ENCODE measurements around the gene MUTYH. TPM values are rescaled to one million over a fixed set of nuclear protein-coding genes. Genes with fewer than 3 reads are reported as not detected.

MUTYH gene
- total RNA-seq, 1 donor from 2014 or later, result 61.9 TPM

DNA sequence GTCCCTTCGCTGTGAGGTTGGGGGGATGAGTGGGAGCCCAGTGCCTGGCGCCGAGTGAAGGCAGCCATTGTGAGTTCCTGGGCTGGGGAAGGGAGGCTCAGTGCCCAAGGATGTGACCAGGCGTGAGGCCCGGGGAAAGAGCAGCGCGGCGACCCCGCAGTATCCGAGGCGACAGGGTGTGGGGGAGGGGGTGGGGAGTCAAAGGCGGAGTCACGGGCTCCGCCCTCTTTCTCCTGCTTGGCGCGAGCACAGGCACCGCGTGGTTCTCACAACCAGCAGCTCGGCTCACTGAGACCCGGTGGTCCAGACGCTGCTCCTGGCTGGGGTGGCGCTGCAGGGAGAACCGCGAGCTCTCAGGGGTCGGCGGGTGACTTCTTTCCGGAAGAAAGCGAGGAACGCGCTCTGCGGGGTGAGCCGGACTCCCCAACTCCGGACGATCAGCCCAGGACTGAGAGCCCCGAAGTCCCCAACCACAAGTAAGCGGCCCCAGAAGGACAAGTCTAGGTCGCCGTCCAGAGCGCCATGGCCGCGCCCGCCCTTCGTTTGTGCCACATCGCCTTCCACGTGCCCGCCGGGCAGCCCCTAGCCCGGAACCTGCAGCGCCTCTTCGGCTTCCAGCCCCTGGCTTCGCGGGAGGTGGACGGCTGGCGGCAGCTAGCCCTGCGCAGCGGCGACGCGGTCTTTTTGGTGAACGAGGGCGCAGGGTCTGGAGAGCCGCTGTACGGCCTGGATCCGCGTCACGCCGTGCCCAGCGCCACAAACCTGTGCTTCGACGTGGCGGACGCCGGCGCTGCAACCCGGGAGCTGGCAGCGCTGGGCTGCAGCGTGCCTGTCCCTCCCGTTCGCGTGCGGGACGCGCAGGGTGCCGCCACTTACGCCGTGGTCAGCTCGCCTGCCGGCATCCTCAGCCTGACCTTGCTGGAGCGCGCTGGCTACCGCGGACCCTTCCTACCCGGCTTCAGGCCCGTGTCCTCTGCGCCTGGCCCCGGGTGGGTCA, 13.3 kb downstream of the MUTYH start, which contains the start of gene HPDL:
Gene HPDL (plus strand): TSS at position 269 of the 997 bp plus-strand sequence. CDS start 254 bp downstream, at position 523.
- Mint-ChIP-seq H3K36me3 (ENCODE audit: low read depth) (peaks cover 5% of the 10 kb centered on the region), H3K4me1 (peaks cover 39% of the 10 kb centered on the region), H3K9me3 (no peaks in the 10 kb centered on the region)

GRCh38 chr1:45325851-45326506, 14.3 kb downstream of the MUTYH start:
- peak overlapping the region; percentile 95 for H3K27ac Mint-ChIP-seq (ENCODE audit: unreplicated experiment)
- no peaks in the 10 kb centered on the region for H3K9me3 Mint-ChIP-seq
- no peak for TF ChIP-seq CTCF (conservative IDR thresholded peaks at IDR 0.05)
- DNase-seq (ENCODE audit: low read depth, low spot score), result no peak
- no peaks in the 10 kb centered on the region for H3K27me3 Mint-ChIP-seq (ENCODE audit: low read depth)
- H3K4me1 Mint-ChIP-seq, result peaks cover 45% of the 10 kb centered on the region
- peaks cover 5% of the 10 kb centered on the region for H3K36me3 Mint-ChIP-seq (ENCODE audit: low read depth)
- peak overlapping the region; percentile 82 for H3K4me3 Mint-ChIP-seq

More for the DNA sequence above, 13.3 kb downstream of the MUTYH start, which contains the start of gene HPDL:
- no peak for TF ChIP-seq CTCF (conservative IDR thresholded peaks at IDR 0.05)
- Mint-ChIP-seq H3K27me3 (ENCODE audit: low read depth) (no peaks in the 10 kb centered on the region), H3K27ac (ENCODE audit: unreplicated experiment) (peak within 1 kb of the TSS; percentile 95), H3K4me3 (peak within 1 kb of the TSS; percentile 82)
- DNase-seq (ENCODE audit: low read depth, low spot score), result peak; percentile 63

DNA sequence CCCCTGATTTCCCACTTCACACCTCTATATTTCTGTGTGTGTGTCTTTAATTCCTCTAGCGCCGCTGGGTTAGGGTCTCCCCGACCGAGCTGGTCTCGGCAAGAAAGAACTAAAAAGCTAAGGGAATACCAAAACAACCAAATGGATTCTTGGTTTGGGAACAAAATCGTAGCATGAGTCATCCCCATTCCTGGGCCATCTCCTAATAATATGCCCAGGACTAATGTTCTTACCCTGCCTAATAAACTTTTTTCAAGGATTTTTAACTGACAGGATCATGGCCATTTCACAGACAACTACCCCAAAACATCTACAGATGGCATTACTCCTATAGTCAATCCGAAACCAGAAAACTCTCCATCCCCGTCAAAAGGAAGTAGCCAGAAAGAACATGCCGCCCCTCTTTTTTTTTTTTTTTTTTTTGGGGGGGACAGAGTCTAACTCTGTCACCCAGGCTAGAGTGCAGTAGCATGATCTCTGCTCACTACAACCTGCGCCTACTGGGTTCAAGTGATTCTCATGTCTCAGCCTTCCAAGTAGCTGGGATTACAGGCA, 17.7 kb downstream of the MUTYH start:
- Mint-ChIP-seq H3K9me3 (no peaks in the 10 kb centered on the region), H3K27ac (ENCODE audit: unreplicated experiment) (no peak overlapping the region), H3K36me3 (ENCODE audit: low read depth) (no peaks in the 10 kb centered on the region), H3K27me3 (ENCODE audit: low read depth) (no peaks in the 10 kb centered on the region), H3K4me3 (no peak overlapping the region), H3K4me1 (peaks cover 24% of the 10 kb centered on the region)
- DNase-seq (ENCODE audit: low read depth, low spot score), result no peak
- TF ChIP-seq CTCF (conservative IDR thresholded peaks at IDR 0.05), result no peak

DNA sequence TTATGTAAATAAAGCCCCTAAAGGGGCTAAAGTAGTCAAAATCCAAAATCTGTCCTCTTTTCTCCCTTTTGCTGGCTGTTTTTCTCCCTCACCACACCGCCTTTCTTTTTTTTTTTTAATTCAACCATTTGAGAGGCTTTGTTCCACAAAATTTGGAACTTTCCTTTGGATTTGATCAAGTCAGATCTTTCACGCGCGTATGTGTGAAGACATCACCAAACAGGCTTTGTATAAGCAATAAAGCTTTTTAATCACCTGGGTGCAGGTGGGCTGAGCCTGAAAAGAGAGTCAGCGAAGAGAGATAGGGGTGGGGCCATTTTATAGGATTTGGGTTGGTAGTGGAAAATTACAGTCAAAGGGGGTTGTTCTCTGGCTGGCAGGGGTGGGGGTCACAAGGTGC, 18.8 kb downstream of the MUTYH start:
- no peaks in the 10 kb centered on the region for H3K36me3 Mint-ChIP-seq (ENCODE audit: low read depth)
- H3K4me3 Mint-ChIP-seq, result no peak overlapping the region
- TF ChIP-seq CTCF (conservative IDR thresholded peaks at IDR 0.05), result no peak
- no peaks in the 10 kb centered on the region for H3K27me3 Mint-ChIP-seq (ENCODE audit: low read depth)
- no peak overlapping the region for H3K27ac Mint-ChIP-seq (ENCODE audit: unreplicated experiment)
- no peaks in the 10 kb centered on the region for H3K9me3 Mint-ChIP-seq
- H3K4me1 Mint-ChIP-seq, result peaks cover 20% of the 10 kb centered on the region
- DNase-seq (ENCODE audit: low read depth, low spot score), result no peak

DNA sequence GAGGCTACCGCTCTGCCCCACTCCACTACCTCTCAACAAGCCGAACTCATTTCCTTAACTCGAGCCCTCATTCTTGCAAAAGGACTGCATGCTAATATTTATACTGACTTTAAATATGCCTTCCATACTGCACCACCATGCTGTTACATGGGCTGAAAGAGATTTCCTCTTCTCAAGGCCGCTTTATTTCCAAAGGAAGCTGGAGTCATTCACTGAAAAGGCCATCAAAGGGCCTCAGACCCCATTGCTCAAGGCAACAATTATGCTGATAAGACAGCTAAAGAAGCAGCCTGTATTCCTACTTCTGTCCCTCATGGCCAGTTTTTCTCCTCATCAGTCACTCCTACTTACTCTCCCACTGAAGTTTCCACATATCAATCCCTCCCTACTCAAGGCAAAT, 20.5 kb downstream of the MUTYH start:
- peaks cover 8% of the 10 kb centered on the region for H3K4me1 Mint-ChIP-seq
- no peak overlapping the region for H3K27ac Mint-ChIP-seq (ENCODE audit: unreplicated experiment)
- H3K27me3 Mint-ChIP-seq (ENCODE audit: low read depth), result no peaks in the 10 kb centered on the region
- no peak overlapping the region for H3K4me3 Mint-ChIP-seq
- H3K9me3 Mint-ChIP-seq, result peaks cover 3% of the 10 kb centered on the region
- DNase-seq (ENCODE audit: low read depth, low spot score), result no peak
- TF ChIP-seq CTCF (conservative IDR thresholded peaks at IDR 0.05), result no peak
- no peaks in the 10 kb centered on the region for H3K36me3 Mint-ChIP-seq (ENCODE audit: low read depth)

All from neural crest cell (in vitro differentiated cells).